Smooth muscle cell (in vitro differentiated cells): Measurements from ENCODE around the gene KIF26A. TPM values are rescaled to one million over a fixed set of nuclear protein-coding genes. Genes with fewer than 3 reads are reported as not detected.

Source experiments
- DNase-seq: peaks from one replicate; lab custom pipeline; 2025; ENCODE audit not compliant: unreplicated experiment; lab: John Stamatoyannopoulos, UW
- H2AFZ ChIP-seq: fragments of 200-600 bp; sonication (generic); 2 replicates; pipeline ENCODE4 v1.6.0; 2016; ENCODE audit warnings: antibody characterized with exemption, low read depth, mild to moderate bottlenecking
- H3F3A ChIP-seq: fragments of 200-600 bp; sonication (generic); 2 replicates; pipeline ENCODE4 v1.6.0; 2017; ENCODE audit warnings: antibody characterized with exemption, low read depth
- H3K27ac ChIP-seq: fragments of 200-600 bp; sonication (generic); 2 replicates; pipeline ENCODE4 v1.5.1; 2016; ENCODE audit warnings: low read depth, mild to moderate bottlenecking
- H3K27me3 ChIP-seq: fragments of 200-600 bp; sonication (generic); 2 replicates; pipeline ENCODE4 v1.6.1; 2016; ENCODE audit warnings: low read depth, mild to moderate bottlenecking
- H3K36me3 ChIP-seq: fragments of 200-600 bp; sonication (generic); 2 replicates; pipeline ENCODE4 v1.5.1; 2016; ENCODE audit warnings: low read depth
- H3K4me1 ChIP-seq: fragments of 200-600 bp; sonication (generic); 2 replicates; pipeline ENCODE4 v1.5.1; 2016; ENCODE audit warnings: low read depth
- H3K4me2 ChIP-seq: fragments of 200-600 bp; sonication (generic); 2 replicates; pipeline ENCODE4 v1.6.0; 2016; ENCODE audit warnings: mild to moderate bottlenecking
- H3K4me3 ChIP-seq: fragments of 200-600 bp; sonication (generic); 2 replicates; pipeline ENCODE4 v1.5.1; 2016; ENCODE audit warnings: mild to moderate bottlenecking
- H3K79me2 ChIP-seq: fragments of 200-600 bp; sonication (generic); 2 replicates; pipeline ENCODE4 v1.6.0; 2016; ENCODE audit warnings: low read depth, mild to moderate bottlenecking
- H3K9ac ChIP-seq: fragments of 200-600 bp; sonication (generic); 2 replicates; pipeline ENCODE4 v1.6.0; 2016; ENCODE audit warnings: low read depth
- H3K9me3 ChIP-seq: fragments of 200-600 bp; sonication (generic); replicated peaks from 2 replicates; pipeline ENCODE4 v1.5.1; 2016; ENCODE audit warnings: low read depth
- H4K20me1 ChIP-seq: fragments of 200-600 bp; sonication (generic); 2 replicates; pipeline ENCODE4 v1.6.0; 2016; ENCODE audit warnings: low read depth
- CTCF ChIP-seq: fragments of 200-600 bp; sonication (generic); IDR thresholded peaks from 2 replicates; pipeline ENCODE4 v1.5.1; 2017; ENCODE audit warnings: borderline replicate concordance, mild to moderate bottlenecking, antibody characterized with exemption; ENCODE audit not compliant: insufficient read depth, poor library complexity, severe bottlenecking
- WGBS: methylation state at CpG from one replicate; pipeline ENCODE4 v1.1.7; 2016; ENCODE audit warnings: low lambda C conversion rate; 5-methylcytosine and 5-hydroxymethylcytosine counted together
- polyA plus RNA-seq: library from polyadenylated mRNA; unstranded; fragments of >200 nt; fragmentation: Nextera tagmentation; extraction: Ambion mirVana; gene quantifications from 2 replicates; pipeline ENCODE4 v1.2.1, GENCODE V29; 2016
- total RNA-seq: library from RNA; depleted of rRNA; stranded (reverse); fragments of >200 nt; gene quantifications from 2 replicates; pipeline ENCODE4 v1.2.3, GENCODE V29; 2014

The KIF26A gene
- total and polyA plus RNA-seq, 2 experiments from 2014 or later, result 4.4 to 5.9 TPM

GRCh38 chr14:104137297-104138097 is 890 bp upstream of the KIF26A start:
- TF ChIP-seq CTCF, result peak; percentile 91
- H3K4me2 ChIP-seq, result peak overlapping the region; percentile 98
- peak overlapping the region; percentile 69 for H3K4me3 ChIP-seq
- peaks cover 8% of the 10 kb centered on the region for H3K79me2 ChIP-seq
- no peaks in the 10 kb centered on the region for H3K36me3 ChIP-seq
- H3K4me1 ChIP-seq, result peaks cover 35% of the 10 kb centered on the region
- no peak overlapping the region for H3K27ac ChIP-seq
- DNase-seq, result peak; percentile 66
- no peaks in the 10 kb centered on the region for H3K9me3 ChIP-seq
- H3F3A ChIP-seq, result no peaks in the 10 kb centered on the region
- H3K27me3 ChIP-seq, result peaks cover 41% of the 10 kb centered on the region
- H3K9ac ChIP-seq, result no peak overlapping the region
- peak overlapping the region; percentile 85 for H2AFZ ChIP-seq
- H4K20me1 ChIP-seq, result peaks cover 16% of the 10 kb centered on the region
- WGBS, result 3% methylated on average over 81 of the region's 88 CpGs

- no peak for DNase-seq
- Histone ChIP-seq H3K27ac (no peak overlapping the region), H3K4me1 (peaks cover 35% of the 10 kb centered on the region), H2AFZ (peak overlapping the region; percentile 85), H3K9ac (no peak overlapping the region), H3K4me3 (peak overlapping the region; percentile 69), H3K36me3 (no peaks in the 10 kb centered on the region), H3K9me3 (no peaks in the 10 kb centered on the region), H4K20me1 (peaks cover 16% of the 10 kb centered on the region), H3F3A (no peaks in the 10 kb centered on the region), H3K4me2 (peak overlapping the region; percentile 98), H3K27me3 (peaks cover 33% of the 10 kb centered on the region), H3K79me2 (peaks cover 8% of the 10 kb centered on the region)
- TF ChIP-seq CTCF, result no peak
- WGBS, result 2% methylated on average over 65 of the region's 73 CpGs
Measured at GRCh38 chr14:104138718-104139459, 502 bp downstream of the KIF26A start.

- Histone ChIP-seq H3K36me3 (no peaks in the 10 kb centered on the region), H3F3A (no peaks in the 10 kb centered on the region), H3K27ac (no peak overlapping the region), H3K9me3 (no peaks in the 10 kb centered on the region), H2AFZ (no peak overlapping the region), H3K79me2 (peaks cover 8% of the 10 kb centered on the region), H3K9ac (no peak overlapping the region), H3K4me3 (peak overlapping the region; percentile 69), H3K27me3 (peaks cover 25% of the 10 kb centered on the region), H3K4me2 (peak overlapping the region; percentile 98), H3K4me1 (peaks cover 35% of the 10 kb centered on the region), H4K20me1 (peaks cover 16% of the 10 kb centered on the region)
- no peak for TF ChIP-seq CTCF
- WGBS, result 31% methylated on average over 14 of the region's 14 CpGs
- DNase-seq, result no peak
Measured at GRCh38 chr14:104139460-104140212, 1.2 kb downstream of the KIF26A start.
